ENCODE data around the gene PPBP.

The PPBP gene

DNA sequence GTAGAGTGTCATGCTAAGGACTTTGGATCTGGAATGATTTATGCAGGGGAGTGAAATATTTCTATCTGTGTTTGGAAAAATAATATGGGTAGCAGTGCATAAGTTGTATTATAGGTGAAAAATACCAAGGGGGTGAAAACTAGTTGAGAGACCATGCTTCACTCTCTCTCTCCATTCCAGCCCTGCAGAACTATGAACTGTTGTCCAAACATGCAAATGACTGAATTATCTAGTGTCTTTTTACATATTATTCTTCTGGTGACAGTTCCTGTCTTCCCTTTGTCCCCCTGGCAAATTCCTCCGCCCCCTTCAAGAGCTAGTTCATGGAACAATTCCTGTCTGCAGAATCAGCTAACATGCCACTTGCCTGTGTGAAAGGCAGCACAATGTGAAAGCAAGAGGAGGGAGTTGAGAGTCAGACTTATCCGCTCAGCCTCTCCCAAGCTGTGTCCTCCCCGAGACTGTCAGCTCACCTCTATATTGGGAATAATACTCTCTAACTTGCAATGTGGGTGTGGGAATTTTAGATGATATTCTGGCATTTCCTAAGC, 8.5 kb downstream of the PPBP start:
- TF ChIP-seq GATA2 (IDR thresholded peaks at IDR 0.05; ENCODE audit: low read depth, low read length) (no peak), GATA3 (IDR thresholded peaks at IDR 0.05; ENCODE audit: low read depth, low read length) (no peak)

GRCh38 chr4:73978886-73979285, 9.1 kb downstream of the PPBP start:
- TF ChIP-seq GATA2 (IDR thresholded peaks at IDR 0.05; ENCODE audit: low read depth, low read length) (no peak), GATA3 (IDR thresholded peaks at IDR 0.05; ENCODE audit: low read depth, low read length) (no peak)

- TF ChIP-seq GATA3 (IDR thresholded peaks at IDR 0.05; ENCODE audit: low read depth, low read length) (no peak), GATA2 (IDR thresholded peaks at IDR 0.05; ENCODE audit: low read depth, low read length) (no peak)
Observed at GRCh38 chr4:73976716-73977115, 11.3 kb downstream of the PPBP start.

- no peak for TF ChIP-seq GATA3 (IDR thresholded peaks at IDR 0.05; ENCODE audit: low read depth, low read length)
- no peak for TF ChIP-seq GATA2 (IDR thresholded peaks at IDR 0.05; ENCODE audit: low read depth, low read length)
Observed at GRCh38 chr4:73976217-73976616, 11.8 kb downstream of the PPBP start.

GRCh38 chr4:73974352-73974751, 13.6 kb downstream of the PPBP start:
- TF ChIP-seq GATA2 (IDR thresholded peaks at IDR 0.05; ENCODE audit: low read depth, low read length) (no peak), GATA3 (IDR thresholded peaks at IDR 0.05; ENCODE audit: low read depth, low read length) (no peak)

DNA sequence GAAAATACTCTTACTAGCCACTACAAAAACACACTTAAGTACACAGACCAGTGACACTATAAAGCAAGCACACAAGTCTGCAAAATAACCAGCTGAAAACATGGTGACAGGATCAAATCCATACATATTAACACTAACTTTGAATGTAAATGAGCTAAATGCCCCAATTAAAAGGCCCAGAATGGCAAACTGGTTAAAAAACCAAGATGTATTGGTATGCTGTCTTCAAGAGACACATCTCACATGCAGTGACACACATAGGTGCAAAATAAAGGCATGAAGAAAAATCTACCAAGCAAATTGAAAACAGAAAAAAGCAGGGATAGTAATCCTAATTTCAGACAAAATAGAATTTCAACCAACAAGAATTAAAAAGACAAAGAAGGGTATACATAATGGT, 17.0 kb downstream of the PPBP start:
- TF ChIP-seq GATA2 (IDR thresholded peaks at IDR 0.05; ENCODE audit: low read depth, low read length): no peak
- TF ChIP-seq GATA3 (IDR thresholded peaks at IDR 0.05; ENCODE audit: low read depth, low read length): no peak

- TF ChIP-seq GATA2 (IDR thresholded peaks at IDR 0.05; ENCODE audit: low read depth, low read length) (no peak), GATA3 (IDR thresholded peaks at IDR 0.05; ENCODE audit: low read depth, low read length) (no peak)
Observed at GRCh38 chr4:73970011-73970410, 18.0 kb downstream of the PPBP start.

DNA sequence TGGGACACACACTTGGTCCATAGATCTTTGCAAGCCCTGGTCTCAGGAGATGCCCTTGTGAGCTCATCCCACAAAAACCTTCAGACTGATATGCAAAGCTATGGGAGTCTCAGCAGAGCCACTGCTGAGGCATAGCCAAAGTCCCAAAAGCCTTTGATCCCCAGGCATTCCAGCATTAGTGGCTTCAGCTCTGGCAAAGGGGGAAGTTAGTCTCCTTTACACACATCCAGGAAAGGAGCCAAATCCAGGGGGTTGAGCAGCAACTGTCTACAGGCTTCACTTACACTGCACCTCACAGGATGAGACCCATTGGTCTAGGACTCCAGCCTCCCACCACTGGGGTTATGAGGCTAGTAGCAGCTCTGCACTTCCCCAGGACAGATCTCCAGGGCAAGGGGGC, 20.1 kb downstream of the PPBP start:
- TF ChIP-seq GATA3 (IDR thresholded peaks at IDR 0.05; ENCODE audit: low read depth, low read length) (no peak), GATA2 (IDR thresholded peaks at IDR 0.05; ENCODE audit: low read depth, low read length) (no peak)

GRCh38 chr4:73964862-73965611, 23.0 kb downstream of the PPBP start:
- TF ChIP-seq GATA2 (IDR thresholded peaks at IDR 0.05; ENCODE audit: low read depth, low read length) (no peak), GATA3 (IDR thresholded peaks at IDR 0.05; ENCODE audit: low read depth, low read length) (no peak)

GRCh38 chr4:73962724-73963123, 25.3 kb downstream of the PPBP start:
- TF ChIP-seq GATA3 (IDR thresholded peaks at IDR 0.05; ENCODE audit: low read depth, low read length) (no peak), GATA2 (IDR thresholded peaks at IDR 0.05; ENCODE audit: low read depth, low read length) (no peak)

DNA sequence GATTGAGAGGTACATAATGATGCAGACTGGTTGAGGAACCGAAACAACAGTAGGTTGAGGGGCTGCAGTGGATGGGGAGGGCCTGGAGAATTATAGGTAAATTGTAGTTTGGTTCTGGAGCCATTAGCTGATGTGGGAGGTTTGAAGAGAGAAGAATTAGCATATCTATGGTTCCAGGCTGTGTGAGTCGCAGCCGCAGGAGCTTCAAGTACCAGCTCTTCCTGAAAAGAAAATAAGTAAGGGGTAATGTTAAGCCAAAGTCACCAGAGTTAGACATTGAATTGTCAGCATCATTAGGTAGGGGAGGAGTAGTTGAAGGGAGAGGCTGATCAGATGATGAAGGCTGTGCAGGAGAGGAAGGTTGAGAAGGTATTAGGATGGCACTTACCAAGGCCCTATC, 35.6 kb downstream of the PPBP start:
- TF ChIP-seq GATA3 (IDR thresholded peaks at IDR 0.05; ENCODE audit: low read depth, low read length) (no peak), GATA2 (IDR thresholded peaks at IDR 0.05; ENCODE audit: low read depth, low read length) (no peak)

GRCh38 chr4:73948990-73949706, 38.8 kb downstream of the PPBP start:
- TF ChIP-seq GATA3 (IDR thresholded peaks at IDR 0.05; ENCODE audit: low read depth, low read length) (no peak), GATA2 (IDR thresholded peaks at IDR 0.05; ENCODE audit: low read depth, low read length) (no peak)

GRCh38 chr4:73948291-73948690, 39.7 kb downstream of the PPBP start:
- no peak for TF ChIP-seq GATA2 (IDR thresholded peaks at IDR 0.05; ENCODE audit: low read depth, low read length)
- no peak for TF ChIP-seq GATA3 (IDR thresholded peaks at IDR 0.05; ENCODE audit: low read depth, low read length)

DNA sequence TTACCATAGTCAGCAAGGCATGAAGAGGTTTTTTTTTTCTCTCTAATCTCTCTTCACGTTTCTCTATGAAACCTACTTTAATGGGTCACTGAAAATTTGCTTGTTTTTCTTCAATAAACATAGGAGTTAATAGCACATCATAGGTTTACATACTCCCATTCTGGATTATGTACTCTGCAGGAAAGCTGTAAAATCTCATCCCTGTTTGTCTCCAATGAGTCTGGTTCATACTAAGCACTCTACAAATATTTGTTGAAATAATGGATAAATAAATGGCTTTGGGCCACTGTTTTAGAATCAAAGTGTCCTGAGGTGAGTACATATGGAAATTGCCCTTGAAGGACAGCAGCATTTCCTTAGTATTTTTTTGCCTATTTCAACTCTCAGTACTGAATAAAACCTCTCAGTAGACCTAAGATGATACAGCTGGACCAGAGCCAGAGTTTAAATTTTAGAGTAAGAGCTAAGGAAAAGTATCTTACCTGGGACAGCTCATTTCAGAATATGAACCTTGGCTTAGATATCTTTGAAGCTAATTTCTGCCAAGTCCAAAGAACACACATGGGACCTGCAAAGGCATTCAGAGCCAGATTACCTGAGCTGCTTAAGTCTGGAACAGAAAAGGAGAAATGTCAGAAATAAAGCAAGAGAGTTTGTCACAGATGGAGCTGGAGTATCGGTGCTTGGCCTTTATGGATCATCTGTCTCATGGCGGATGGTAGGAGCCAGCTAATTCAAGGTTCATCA, 40.6 kb downstream of the PPBP start:
- TF ChIP-seq GATA2 (IDR thresholded peaks at IDR 0.05; ENCODE audit: low read depth, low read length) (no peak), GATA3 (IDR thresholded peaks at IDR 0.05; ENCODE audit: low read depth, low read length) (no peak)
